Measurements from ENCODE around the gene DHX35.

The DHX35 gene

DNA sequence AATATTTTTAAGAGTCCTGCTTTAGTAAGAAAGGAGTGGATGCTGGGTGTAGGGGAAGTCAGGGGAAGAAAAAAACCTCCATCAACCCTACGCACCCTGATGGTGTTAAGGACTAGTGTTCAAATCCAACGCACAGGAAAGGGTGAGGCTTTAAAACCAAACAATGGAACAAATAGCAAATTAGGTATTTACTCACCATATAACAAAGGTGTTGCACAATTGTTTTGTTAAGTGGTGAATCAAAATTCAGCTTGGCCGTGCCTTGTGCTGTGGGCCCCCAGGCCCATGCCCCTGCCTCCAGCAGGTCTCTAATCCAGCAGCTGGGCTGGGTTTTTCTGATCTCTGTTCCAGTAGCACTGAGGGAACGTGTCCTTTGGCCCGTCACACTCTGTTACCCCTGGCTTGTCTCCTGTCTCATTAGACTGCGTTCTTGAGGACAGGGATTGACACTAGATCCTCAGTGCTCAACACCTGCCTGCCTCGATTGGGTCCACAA lies 24.1 kb upstream of the DHX35 start:
- no peak overlapping the region for H3K4me3 ChIP-seq (ENCODE audit: low read length, poor library complexity, severe bottlenecking)
- peaks cover 100% of the 10 kb centered on the region for H3K79me2 ChIP-seq (ENCODE audit: insufficient read depth, low read length)
- H3F3A ChIP-seq (ENCODE audit: low read depth) = no peaks in the 10 kb centered on the region
- peak overlapping the region; percentile 2 for H3K9ac ChIP-seq (ENCODE audit: low read depth, low read length, poor library complexity, severe bottlenecking)
- TF ChIP-seq, protein P1, sequence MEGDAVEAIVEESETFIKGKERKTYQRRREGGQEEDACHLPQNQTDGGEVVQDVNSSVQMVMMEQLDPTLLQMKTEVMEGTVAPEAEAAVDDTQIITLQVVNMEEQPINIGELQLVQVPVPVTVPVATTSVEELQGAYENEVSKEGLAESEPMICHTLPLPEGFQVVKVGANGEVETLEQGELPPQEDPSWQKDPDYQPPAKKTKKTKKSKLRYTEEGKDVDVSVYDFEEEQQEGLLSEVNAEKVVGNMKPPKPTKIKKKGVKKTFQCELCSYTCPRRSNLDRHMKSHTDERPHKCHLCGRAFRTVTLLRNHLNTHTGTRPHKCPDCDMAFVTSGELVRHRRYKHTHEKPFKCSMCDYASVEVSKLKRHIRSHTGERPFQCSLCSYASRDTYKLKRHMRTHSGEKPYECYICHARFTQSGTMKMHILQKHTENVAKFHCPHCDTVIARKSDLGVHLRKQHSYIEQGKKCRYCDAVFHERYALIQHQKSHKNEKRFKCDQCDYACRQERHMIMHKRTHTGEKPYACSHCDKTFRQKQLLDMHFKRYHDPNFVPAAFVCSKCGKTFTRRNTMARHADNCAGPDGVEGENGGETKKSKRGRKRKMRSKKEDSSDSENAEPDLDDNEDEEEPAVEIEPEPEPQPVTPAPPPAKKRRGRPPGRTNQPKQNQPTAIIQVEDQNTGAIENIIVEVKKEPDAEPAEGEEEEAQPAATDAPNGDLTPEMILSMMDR (conservative IDR thresholded peaks at IDR 0.05; ENCODE audit: low read length) = no peak
- TF ChIP-seq EZH2phosphoT487 (IDR thresholded peaks at IDR 0.05; ENCODE audit: borderline replicate concordance) = no peak
- no peak overlapping the region for H3K4me2 ChIP-seq (ENCODE audit: low read depth, low read length, poor library complexity, severe bottlenecking)
- peaks cover 67% of the 10 kb centered on the region for H3K36me3 ChIP-seq (ENCODE audit: insufficient read depth, low read length)
- peaks cover 43% of the 10 kb centered on the region for H3K4me1 ChIP-seq (ENCODE audit: insufficient read depth, low read length, poor library complexity, severe bottlenecking)
- H3K9me3 ChIP-seq (ENCODE audit: insufficient read depth, low read depth, low read length) = no peaks in the 10 kb centered on the region
- no peaks in the 10 kb centered on the region for H3K27me3 ChIP-seq (ENCODE audit: insufficient read depth, low read length, poor library complexity, severe bottlenecking)
- peaks cover 56% of the 10 kb centered on the region for H4K20me1 ChIP-seq (ENCODE audit: insufficient read depth, low read length, poor library complexity, severe bottlenecking)
- no peaks in the 10 kb centered on the region for H3K9me2 ChIP-seq (replicated peaks; ENCODE audit: low read depth, low read length)
- no peak overlapping the region for H2AFZ ChIP-seq (ENCODE audit: low read length)

DNA sequence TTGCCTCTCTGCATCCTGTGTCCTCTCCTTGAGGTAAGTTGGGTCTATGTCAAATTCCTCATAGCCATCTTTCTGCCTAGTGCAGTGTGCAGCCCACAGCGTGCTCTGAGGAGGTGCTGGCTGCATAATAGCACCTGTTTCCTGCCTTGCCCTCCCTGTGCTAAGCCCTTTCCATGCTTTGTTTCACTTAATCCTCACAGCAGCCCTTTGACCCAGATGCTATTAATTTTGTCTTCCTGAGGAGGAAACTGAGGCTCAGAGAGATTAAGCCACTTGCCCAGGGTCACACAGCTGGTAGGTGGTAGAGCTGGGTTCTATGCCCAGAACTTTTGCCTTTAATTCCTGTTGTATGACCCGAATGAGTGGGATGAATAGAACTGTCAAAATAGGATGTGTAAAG lies 22.5 kb upstream of the DHX35 start:
- Histone ChIP-seq H3K4me1 (ENCODE audit: insufficient read depth, low read length, poor library complexity, severe bottlenecking) (peaks cover 39% of the 10 kb centered on the region), H3K36me3 (ENCODE audit: insufficient read depth, low read length) (peaks cover 81% of the 10 kb centered on the region), H4K20me1 (ENCODE audit: insufficient read depth, low read length, poor library complexity, severe bottlenecking) (peaks cover 47% of the 10 kb centered on the region), H3K9me2 (replicated peaks; ENCODE audit: low read depth, low read length) (no peaks in the 10 kb centered on the region), H3K4me3 (ENCODE audit: low read length, poor library complexity, severe bottlenecking) (no peak overlapping the region), H3K4me2 (ENCODE audit: low read depth, low read length, poor library complexity, severe bottlenecking) (no peak overlapping the region), H3K79me2 (ENCODE audit: insufficient read depth, low read length) (peaks cover 95% of the 10 kb centered on the region), H3K9ac (ENCODE audit: low read depth, low read length, poor library complexity, severe bottlenecking) (no peak overlapping the region), H3K27me3 (ENCODE audit: insufficient read depth, low read length, poor library complexity, severe bottlenecking) (no peaks in the 10 kb centered on the region), H3K9me3 (ENCODE audit: insufficient read depth, low read depth, low read length) (no peaks in the 10 kb centered on the region), H3F3A (ENCODE audit: low read depth) (no peaks in the 10 kb centered on the region), H2AFZ (ENCODE audit: low read length) (no peak overlapping the region)
- TF ChIP-seq EZH2phosphoT487 (IDR thresholded peaks at IDR 0.05; ENCODE audit: borderline replicate concordance) = no peak
- TF ChIP-seq, protein P1 (conservative IDR thresholded peaks at IDR 0.05; ENCODE audit: low read length) = no peak

DNA sequence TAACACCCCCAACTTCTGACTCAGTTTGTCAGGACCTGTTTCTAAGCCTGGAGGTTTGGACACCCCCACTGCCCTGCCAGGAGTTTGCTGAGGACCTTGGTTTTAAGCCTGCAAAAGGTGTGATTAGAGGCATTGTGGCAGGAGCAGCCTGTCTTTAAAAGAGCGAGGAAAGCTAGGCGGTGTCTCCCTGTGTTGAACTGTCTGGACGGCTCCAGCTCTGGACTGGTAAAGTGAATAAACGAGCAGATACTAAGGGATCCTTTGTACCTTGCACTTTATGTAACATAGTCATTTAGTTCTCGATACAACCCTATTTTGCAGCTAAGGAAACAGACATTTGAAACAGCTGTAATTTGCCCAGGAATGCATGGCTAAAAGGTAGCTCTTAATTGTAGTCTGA lies 21.5 kb upstream of the DHX35 start:
- H3K9me3 ChIP-seq (ENCODE audit: insufficient read depth, low read depth, low read length) = no peaks in the 10 kb centered on the region

More for the DNA sequence above, 21.5 kb upstream of the DHX35 start:
- TF ChIP-seq, protein P1 (conservative IDR thresholded peaks at IDR 0.05; ENCODE audit: low read length) = no peak
- no peak for TF ChIP-seq EZH2phosphoT487 (IDR thresholded peaks at IDR 0.05; ENCODE audit: borderline replicate concordance)
- H3K4me2 ChIP-seq (ENCODE audit: low read depth, low read length, poor library complexity, severe bottlenecking) = no peak overlapping the region
- peaks cover 32% of the 10 kb centered on the region for H3K4me1 ChIP-seq (ENCODE audit: insufficient read depth, low read length, poor library complexity, severe bottlenecking)
- H3K79me2 ChIP-seq (ENCODE audit: insufficient read depth, low read length) = peaks cover 88% of the 10 kb centered on the region
- H3K9me2 ChIP-seq (replicated peaks; ENCODE audit: low read depth, low read length) = no peaks in the 10 kb centered on the region
- peaks cover 37% of the 10 kb centered on the region for H4K20me1 ChIP-seq (ENCODE audit: insufficient read depth, low read length, poor library complexity, severe bottlenecking)
- H3K9ac ChIP-seq (ENCODE audit: low read depth, low read length, poor library complexity, severe bottlenecking) = no peak overlapping the region
- H3K4me3 ChIP-seq (ENCODE audit: low read length, poor library complexity, severe bottlenecking) = no peak overlapping the region
- H2AFZ ChIP-seq (ENCODE audit: low read length) = no peak overlapping the region
- no peaks in the 10 kb centered on the region for H3K27me3 ChIP-seq (ENCODE audit: insufficient read depth, low read length, poor library complexity, severe bottlenecking)
- no peaks in the 10 kb centered on the region for H3F3A ChIP-seq (ENCODE audit: low read depth)
- H3K36me3 ChIP-seq (ENCODE audit: insufficient read depth, low read length) = peaks cover 89% of the 10 kb centered on the region

Data from Loucy (cell line).